LNCAP (cell line): ENCODE measurements around the gene DDX3X.

Experiments
- TF ChIP-seq, protein P1 (sequence below): fragments of 450-650 bp; IDR thresholded peaks from 2 replicates; pipeline ENCODE4 v1.5.1; 2017; ENCODE audit warnings: mild to moderate bottlenecking

DDX3X gene

DNA sequence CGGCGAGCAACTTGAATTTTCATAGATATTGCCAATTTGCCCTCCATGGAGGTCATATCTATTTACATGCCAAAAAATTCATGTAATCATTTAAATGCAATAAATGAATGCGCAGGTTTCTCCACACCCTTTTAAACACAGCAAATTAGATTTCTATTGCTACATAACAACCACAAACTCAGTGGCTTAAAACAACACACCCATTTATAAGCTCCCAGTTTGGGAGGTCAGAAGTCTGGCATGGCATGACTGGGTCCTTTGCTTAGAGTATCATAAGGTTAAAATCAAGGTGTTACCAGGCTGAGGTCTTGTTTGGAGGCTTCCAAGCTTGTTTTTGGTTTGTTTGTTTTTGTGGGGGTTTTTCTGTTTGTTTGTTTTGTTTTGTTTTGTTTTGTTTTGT is 63.3 kb downstream of the DDX3X start:
- TF ChIP-seq, protein P1, sequence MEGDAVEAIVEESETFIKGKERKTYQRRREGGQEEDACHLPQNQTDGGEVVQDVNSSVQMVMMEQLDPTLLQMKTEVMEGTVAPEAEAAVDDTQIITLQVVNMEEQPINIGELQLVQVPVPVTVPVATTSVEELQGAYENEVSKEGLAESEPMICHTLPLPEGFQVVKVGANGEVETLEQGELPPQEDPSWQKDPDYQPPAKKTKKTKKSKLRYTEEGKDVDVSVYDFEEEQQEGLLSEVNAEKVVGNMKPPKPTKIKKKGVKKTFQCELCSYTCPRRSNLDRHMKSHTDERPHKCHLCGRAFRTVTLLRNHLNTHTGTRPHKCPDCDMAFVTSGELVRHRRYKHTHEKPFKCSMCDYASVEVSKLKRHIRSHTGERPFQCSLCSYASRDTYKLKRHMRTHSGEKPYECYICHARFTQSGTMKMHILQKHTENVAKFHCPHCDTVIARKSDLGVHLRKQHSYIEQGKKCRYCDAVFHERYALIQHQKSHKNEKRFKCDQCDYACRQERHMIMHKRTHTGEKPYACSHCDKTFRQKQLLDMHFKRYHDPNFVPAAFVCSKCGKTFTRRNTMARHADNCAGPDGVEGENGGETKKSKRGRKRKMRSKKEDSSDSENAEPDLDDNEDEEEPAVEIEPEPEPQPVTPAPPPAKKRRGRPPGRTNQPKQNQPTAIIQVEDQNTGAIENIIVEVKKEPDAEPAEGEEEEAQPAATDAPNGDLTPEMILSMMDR = no peak

- TF ChIP-seq, protein P1 = no peak
Observed at GRCh38 chrX:41397768-41398167, 63.8 kb downstream of the DDX3X start.

GRCh38 chrX:41405551-41405950 is 71.6 kb downstream of the DDX3X start:
- TF ChIP-seq, protein P1 = no peak

DNA sequence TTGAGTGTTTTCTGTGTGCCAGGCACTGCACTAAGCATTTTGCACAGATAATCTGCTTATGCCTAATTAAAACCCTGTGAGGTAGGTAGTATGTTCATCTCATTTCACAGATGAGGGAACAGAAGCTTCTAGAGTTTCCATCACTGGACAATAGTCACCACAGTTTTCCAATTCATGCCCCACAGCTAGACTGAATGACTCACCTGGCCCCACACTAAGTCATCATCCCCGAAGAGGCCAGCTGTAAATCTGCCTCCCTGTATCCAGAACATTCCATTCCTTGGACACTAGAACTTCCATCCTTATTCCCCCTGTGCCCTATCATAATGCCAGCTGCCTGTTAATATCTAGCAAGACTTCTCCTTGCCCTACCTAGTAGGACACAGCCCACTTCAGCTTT is 72.2 kb downstream of the DDX3X start:
- TF ChIP-seq, protein P1 = no peak

- TF ChIP-seq, protein P1 = no peak
Observed at GRCh38 chrX:41407816-41408215, 73.9 kb downstream of the DDX3X start.

DNA sequence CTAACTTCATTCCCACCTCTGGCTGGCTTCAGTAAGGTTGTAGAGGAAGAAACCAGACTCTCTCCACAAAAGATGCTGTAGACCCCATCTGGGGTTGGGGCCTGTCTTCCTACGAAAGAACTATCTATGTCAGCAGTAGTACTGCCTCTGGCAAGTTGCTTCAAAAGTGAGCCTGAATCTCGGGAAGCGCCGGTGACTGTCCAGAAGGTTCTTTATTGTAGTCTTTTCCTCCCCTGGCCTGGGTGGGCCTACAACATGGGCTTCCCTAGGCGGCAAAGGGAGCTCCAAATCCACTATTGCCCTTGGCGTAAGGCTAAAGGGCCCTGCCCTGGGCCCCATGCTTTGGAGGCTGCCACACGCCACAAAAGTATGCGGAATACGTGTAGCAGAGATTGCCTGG is 74.6 kb downstream of the DDX3X start:
- TF ChIP-seq, protein P1 = no peak

- TF ChIP-seq, protein P1 = no peak
Observed at GRCh38 chrX:41409006-41409405, 75.0 kb downstream of the DDX3X start.
